Thoracic aorta (tissue), 2 donors: ENCODE measurements around the gene SLC17A5. TPM values are rescaled to one million over a fixed set of nuclear protein-coding genes. Genes with fewer than 3 reads are reported as not detected.

ENCODE experiments used
- ATAC-seq: fragments of 150-250 bp; one replicate; pipeline ENCODE4 v1.8.0; 2017; ENCODE audit warnings: low read depth; ENCODE audit not compliant: insufficient number of reproducible peaks, low FRiP score
- DNase-seq: peaks from one replicate; pipeline ENCODE4 v3.0.0-alpha.2; 2020; ENCODE audit warnings: low spot score
- H3K27ac ChIP-seq, 2 donors: fragments of 200-600 bp; sonication (generic); 1 replicate in 1 of 2; 2 replicates in 1 of 2; pipeline ENCODE4 v1.5.1; 2016; ENCODE audit warnings: mild to moderate bottlenecking in 2 of 2, moderate library complexity in 2 of 2
- H3K27me3 ChIP-seq: fragments of 200-600 bp; sonication (generic); replicated peaks from 2 replicates; pipeline ENCODE4 v1.6.0; 2016; ENCODE audit warnings: mild to moderate bottlenecking; ENCODE audit not compliant: insufficient read depth
- H3K36me3 ChIP-seq: fragments of 200-600 bp; sonication (generic); one replicate; pipeline ENCODE4 v1.5.1; 2016
- H3K4me1 ChIP-seq, 2 donors: fragments of 200-600 bp; sonication (generic); 1 replicate in 1 of 2; 2 replicates in 1 of 2; pipeline versions ENCODE4 v1.5.1 to v1.6.0; 2016; ENCODE audit warnings: low read depth in 2 of 2, mild to moderate bottlenecking in 1 of 2; ENCODE audit not compliant: control insufficient read depth in 1 of 2
- H3K4me3 ChIP-seq: fragments of 200-600 bp; sonication (generic); 2 replicates; pipeline ENCODE4 v1.5.1; 2016; ENCODE audit warnings: mild to moderate bottlenecking
- H3K9me3 ChIP-seq: fragments of 200-600 bp; sonication (generic); 2 replicates; pipeline ENCODE4 v1.5.1; 2016
- CTCF ChIP-seq: fragments of 200-600 bp; sonication (generic); IDR thresholded peaks from one replicate; pipeline ENCODE4 v1.5.1; 2019; ENCODE audit warnings: antibody characterized with exemption
- total RNA-seq, 2 donors: library from RNA; depleted of rRNA; stranded (reverse); fragments of >200 nt; gene quantifications; one replicate each; pipeline versions ENCODE4 v1.1.0 to v1.2.3, GENCODE V29; 2016

Gene SLC17A5
- total RNA-seq, 2 donors from 2014 or later, result 24.1 to 36.8 TPM

DNA sequence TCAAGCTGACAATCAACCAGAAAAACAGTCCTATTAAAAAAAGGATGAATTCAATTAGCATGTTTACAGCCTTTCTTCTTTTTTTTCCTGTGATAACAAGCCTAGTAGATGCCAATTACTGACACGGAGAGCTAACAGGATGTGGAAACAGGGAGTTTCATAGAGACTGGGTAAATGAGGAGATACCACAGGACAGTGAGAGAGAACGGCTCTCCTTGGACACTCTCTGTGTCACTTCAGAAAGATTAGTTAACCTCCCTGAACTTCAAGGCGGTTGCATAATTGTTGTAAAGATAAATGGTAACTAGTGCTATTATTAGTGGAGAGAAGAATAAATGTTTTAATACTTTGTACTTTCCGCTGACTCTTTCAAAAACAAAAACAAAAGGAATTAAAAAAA lies 14.8 kb downstream of the SLC17A5 start:
- Histone ChIP-seq H3K27me3 (no peaks in the 10 kb centered on the region), H3K4me3 (no peak overlapping the region), H3K36me3 (peaks cover 17% of the 10 kb centered on the region), H3K4me1 (peaks cover 8 to 16% of the 10 kb centered on the region in 2 donors), H3K9me3 (no peaks in the 10 kb centered on the region), H3K27ac (no peak overlapping the region)
- ATAC-seq (no peak), DNase-seq (no peak)
- no peak for TF ChIP-seq CTCF

DNA sequence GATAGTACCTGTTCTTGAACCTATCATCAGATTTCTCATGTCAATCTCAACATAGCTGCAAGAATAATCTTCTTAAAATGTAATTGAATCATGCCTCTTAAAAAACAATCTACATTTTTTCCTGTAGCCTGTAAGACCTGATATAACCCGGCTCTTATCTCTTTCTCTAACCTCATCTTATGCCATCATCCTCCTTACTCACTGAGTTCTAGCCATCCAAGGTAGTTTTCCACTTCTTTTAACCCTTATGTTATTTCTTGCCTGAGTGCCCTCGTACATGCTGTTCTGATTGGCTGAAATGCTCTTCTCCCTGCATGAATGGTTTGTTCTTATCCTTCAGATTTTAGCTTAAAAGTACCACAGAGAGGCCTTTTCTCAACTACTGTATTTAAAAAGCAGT lies 16.4 kb downstream of the SLC17A5 start:
- Histone ChIP-seq H3K4me3 (no peak overlapping the region), H3K9me3 (no peaks in the 10 kb centered on the region), H3K27me3 (no peaks in the 10 kb centered on the region), H3K4me1 (peaks cover 8 to 16% of the 10 kb centered on the region in 2 donors), H3K27ac (peak overlapping the region in 1 of 2 donors; percentile 54), H3K36me3 (peaks cover 26% of the 10 kb centered on the region)
- ATAC-seq, result no peak
- no peak for TF ChIP-seq CTCF
- no peak for DNase-seq

GRCh38 chr6:73636048-73636447 lies 17.7 kb downstream of the SLC17A5 start:
- Histone ChIP-seq H3K9me3 (no peaks in the 10 kb centered on the region), H3K36me3 (peaks cover 32% of the 10 kb centered on the region), H3K27ac (peak overlapping the region in 1 of 2 donors; percentile 54), H3K4me1 (peaks cover 8 to 16% of the 10 kb centered on the region in 2 donors), H3K27me3 (no peaks in the 10 kb centered on the region), H3K4me3 (no peak overlapping the region)
- DNase-seq (no peak), ATAC-seq (no peak)
- no peak for TF ChIP-seq CTCF

- no peak for TF ChIP-seq CTCF
These were observed 21.4 kb downstream of the SLC17A5 start for GRCh38 chr6:73632346-73632745.

DNA sequence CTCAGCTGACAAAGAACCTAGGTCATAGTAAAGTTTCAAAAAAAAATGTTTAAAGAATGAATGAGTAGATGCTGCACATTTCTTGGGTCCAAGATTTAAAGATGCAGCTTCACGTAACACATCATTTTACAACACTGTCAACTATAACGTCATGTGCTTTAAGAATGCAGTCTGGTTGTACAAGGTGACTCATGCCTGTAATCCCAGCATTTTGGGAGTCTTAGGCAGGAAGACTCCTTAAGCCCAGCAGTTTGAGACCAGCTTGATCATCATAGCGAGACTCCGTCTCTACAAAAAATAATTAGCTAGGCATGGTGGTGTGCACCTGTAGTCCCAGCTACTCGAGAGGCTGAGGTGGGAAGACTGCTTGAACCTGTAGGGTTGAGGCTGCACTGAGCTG lies 21.9 kb downstream of the SLC17A5 start:
- no peak overlapping the region for H3K27ac ChIP-seq
- H3K4me3 ChIP-seq, result no peak overlapping the region
- peaks cover 5 to 12% of the 10 kb centered on the region in 2 donors for H3K4me1 ChIP-seq
- DNase-seq, result no peak
- H3K36me3 ChIP-seq, result peaks cover 30% of the 10 kb centered on the region
- no peaks in the 10 kb centered on the region for H3K27me3 ChIP-seq
- no peak for ATAC-seq
- TF ChIP-seq CTCF, result no peak
- no peaks in the 10 kb centered on the region for H3K9me3 ChIP-seq

More at GRCh38 chr6:73632346-73632745, 21.4 kb downstream of the SLC17A5 start:
- no peak for DNase-seq
- H3K9me3 ChIP-seq, result no peaks in the 10 kb centered on the region
- no peaks in the 10 kb centered on the region for H3K27me3 ChIP-seq
- no peak overlapping the region for H3K27ac ChIP-seq
- ATAC-seq, result no peak
- H3K4me3 ChIP-seq, result no peak overlapping the region
- H3K36me3 ChIP-seq, result peaks cover 30% of the 10 kb centered on the region
- peaks cover 8 to 16% of the 10 kb centered on the region in 2 donors for H3K4me1 ChIP-seq
